Breast epithelium (tissue), 3 donors: ENCODE measurements around the gene PRDM16.

ENCODE experiments used
- CTCF ChIP-seq, 3 donors: fragments of 450-650 bp; IDR thresholded peaks; one replicate each; pipeline ENCODE4 v1.5.1; 2016 to 2017; ENCODE audit warnings: antibody characterized with exemption in 3 of 3, mild to moderate bottlenecking in 3 of 3, moderate library complexity in 3 of 3
- POLR2A ChIP-seq: fragments of 450-650 bp; IDR thresholded peaks from one replicate; pipeline ENCODE4 v1.6.1; 2016; ENCODE audit warnings: antibody characterized with exemption, mild to moderate bottlenecking, moderate library complexity
- POLR2AphosphoS5 ChIP-seq, 3 donors: sonication (generic); formaldehyde crosslinking; IDR thresholded peaks; one replicate each; pipeline ENCODE4 v1.6.1; 2017; ENCODE audit warnings: antibody characterized with exemption in 3 of 3

GRCh38 chr1:3478187-3478586 lies 409.2 kb downstream of the PRDM16 start:
- TF ChIP-seq CTCF (IDR thresholded peaks at IDR 0.05) (no peak), POLR2A (no peak), POLR2AphosphoS5 (IDR thresholded peaks at IDR 0.05) (no peak)
